ENCODE results near the gene SPARCL1.

SPARCL1 gene

DNA sequence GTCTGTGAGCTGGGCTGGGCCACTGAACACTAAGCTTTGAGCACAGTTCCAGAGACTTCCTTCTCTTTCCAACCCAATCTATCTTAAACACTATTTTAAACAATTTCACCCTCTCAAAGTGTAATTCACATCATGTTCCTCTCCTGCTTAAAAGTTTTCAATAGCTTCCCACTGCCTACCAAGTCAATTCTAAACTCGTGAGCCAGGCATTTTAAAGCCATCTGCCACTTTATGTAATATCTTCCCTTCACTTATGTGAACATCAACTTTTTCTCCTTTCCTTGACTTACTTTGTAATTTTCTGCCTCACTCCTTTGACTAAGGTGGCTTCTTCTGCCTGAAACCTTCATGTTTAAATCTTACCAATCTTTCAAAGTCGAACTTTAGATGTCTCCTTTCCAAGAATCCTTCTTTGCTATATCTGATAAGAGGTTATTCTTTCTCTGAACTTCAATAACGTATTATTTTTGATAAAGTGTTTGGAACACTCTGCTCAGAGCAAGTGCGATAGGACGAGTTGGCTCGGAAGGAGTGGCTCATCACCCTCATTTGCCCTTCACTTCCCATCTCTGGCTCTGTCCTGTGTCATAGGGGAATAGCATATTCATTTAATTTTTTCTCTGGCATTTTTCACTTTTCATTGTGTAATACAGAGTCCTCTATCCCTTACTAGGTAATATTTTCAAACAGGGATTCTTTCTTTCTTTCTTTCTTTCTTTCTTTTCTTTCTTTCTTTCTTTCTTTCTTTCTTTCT is 13.0 kb upstream of the SPARCL1 start:
- DNase-seq (ENCODE audit: low read depth): no peak

DNA sequence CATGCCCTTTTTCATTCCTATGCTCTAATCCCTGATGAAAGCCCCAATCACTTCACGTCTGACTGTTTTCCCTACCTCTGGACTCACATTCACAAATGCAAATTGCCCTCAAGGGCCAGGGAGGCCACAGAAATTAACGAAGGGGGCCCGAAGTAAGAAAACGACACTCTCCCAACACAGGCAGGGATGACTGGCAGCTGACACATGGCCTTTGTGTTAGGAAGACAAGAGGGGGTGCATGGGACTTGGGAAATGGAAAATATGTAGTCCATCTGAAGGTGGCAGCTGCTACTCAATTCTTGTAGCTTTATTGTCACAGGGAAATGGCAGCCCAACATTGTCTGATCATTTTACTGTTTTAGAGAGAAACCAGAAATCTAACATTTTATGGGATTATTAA is 12.3 kb upstream of the SPARCL1 start:
- no peak for DNase-seq (ENCODE audit: low read depth)

DNA sequence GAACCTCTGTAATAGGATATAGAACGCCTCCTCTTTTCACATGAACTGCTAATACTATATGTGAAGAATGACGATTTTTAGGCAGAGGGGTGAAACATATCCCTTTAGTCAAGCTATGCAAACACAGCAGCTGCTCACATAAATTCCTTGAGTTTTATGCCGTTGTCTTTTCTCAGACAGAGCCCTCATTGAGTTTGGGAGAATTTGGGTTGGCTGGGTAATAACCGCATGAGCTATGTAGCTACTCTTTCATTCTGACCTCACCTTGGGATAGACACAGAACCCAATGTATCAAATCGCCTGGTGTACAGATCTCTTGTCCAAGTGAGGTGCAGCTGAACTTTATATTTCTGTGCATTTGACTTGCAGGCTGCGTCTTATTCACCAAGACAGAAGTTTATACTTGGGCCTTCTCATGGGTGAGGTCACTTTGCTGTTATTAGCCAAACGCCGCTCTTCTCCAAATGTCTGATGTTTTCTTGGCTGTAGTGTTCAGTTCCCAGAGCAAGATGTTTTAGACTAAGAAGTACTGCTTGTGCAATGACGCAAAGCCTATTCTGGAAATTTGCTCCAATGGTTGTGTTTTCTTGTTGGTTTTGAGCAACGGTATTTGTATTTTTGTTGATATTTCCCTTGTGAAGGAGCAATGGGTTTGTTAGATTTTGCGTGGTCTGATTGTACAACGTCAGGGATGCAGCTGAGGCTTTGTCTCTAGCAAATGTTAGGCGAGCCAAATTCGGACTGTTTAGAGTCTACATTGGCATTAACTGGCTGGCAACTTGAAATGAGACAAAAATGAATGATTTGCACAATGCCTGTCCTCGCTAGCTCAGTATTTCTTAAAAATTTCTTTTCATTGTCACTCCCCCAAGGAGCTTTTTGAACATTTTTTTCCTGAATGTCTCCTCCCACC is 11.2 kb upstream of the SPARCL1 start:
- no peak for DNase-seq (ENCODE audit: low read depth)

DNA sequence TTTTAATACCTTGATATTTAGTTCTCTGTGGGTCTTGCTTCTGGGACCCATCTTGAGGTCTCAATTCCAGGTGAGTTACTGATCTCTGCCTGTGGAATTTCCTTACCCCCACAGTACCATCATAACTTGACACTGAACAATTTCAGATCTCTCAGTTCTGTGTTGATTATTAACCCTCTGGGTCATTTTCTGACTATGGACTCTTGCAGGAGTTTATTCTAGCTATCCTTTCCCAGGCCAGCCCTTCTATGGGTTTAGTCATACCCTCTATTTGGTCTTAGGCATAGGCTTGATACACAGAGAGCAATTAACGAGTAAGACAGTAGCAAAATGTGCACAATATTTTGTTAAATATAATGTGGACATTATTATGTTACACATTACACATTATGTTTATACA is 3.7 kb upstream of the SPARCL1 start:
- DNase-seq (ENCODE audit: low read depth): no peak

DNA sequence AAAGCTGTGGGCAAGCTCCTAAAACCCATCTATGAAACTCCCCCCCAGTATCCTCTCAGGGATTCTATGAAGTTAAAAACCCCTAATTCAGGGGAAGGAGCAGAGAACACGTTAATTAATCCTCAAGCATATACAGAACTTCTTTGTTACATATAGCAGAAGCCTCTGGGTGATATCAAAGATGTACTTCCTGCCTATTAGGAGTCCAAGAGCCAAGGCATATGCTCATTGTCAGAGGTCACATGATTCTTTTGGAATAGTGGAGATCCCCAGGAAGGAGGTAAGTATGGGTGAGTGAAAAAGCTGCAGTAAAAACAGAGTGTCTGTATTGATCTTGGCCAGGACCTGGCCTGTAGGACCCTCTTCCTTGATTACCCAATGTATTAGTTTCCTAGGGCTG is 2.9 kb upstream of the SPARCL1 start:
- DNase-seq (ENCODE audit: low read depth): no peak

DNA sequence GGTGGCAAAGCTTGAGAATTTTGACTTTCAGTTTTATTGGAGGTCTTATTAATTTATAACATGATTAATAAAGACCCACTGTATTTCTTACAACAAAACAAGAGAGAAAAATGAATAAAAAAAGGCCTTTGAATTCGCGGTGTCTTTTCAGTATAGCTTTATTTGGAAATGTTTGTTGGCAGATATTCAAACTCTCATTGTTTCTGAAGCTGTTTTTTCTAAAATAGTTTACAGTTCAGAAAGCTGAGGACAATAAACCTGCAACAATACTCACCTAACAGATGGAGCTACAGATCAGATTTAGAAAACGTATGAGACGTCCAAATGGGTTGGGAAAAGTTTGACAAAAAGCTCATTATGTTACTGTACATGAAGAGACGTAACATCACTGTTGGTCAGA is 2.4 kb upstream of the SPARCL1 start:
- DNase-seq (ENCODE audit: low read depth): no peak

DNA sequence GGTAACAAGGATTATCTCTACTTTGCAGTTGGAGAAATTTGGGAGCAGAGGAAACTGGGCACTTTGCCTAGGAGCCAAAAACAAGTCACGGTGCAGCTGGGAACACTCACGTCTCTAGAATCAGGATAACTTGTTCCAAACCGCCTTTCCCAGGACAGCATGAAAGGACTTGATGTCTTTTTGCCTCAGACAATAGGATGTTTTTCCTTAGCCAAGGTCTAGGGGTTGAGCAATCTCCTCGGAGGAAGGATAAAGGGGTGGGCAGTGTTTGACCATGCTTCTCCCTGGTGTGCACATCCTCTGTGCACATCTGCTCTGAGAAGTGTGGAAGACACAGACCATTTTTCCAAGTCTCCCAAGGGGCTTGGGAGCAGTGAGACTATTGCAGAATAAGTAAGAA is 1.7 kb upstream of the SPARCL1 start:
- no peak for DNase-seq (ENCODE audit: low read depth)

DNA sequence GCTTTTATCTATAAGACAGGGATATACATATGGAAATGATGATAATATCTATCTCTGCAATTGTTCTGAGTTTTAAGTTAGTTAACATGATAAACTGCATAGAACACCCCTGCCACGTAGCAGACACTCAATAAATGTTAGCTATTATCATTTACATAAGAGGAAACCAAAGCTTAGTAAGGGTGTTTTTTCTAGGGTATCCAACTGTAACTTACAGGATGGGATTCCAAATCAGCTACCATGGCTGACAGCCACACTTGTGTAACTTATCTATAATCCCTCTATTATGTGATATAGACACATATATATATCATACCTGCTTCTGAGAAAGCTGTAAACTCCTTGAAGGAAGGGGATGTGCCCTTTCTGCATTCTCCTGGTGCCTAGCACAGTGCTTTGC is 1.1 kb upstream of the SPARCL1 start:
- no peak for DNase-seq (ENCODE audit: low read depth)

DNA sequence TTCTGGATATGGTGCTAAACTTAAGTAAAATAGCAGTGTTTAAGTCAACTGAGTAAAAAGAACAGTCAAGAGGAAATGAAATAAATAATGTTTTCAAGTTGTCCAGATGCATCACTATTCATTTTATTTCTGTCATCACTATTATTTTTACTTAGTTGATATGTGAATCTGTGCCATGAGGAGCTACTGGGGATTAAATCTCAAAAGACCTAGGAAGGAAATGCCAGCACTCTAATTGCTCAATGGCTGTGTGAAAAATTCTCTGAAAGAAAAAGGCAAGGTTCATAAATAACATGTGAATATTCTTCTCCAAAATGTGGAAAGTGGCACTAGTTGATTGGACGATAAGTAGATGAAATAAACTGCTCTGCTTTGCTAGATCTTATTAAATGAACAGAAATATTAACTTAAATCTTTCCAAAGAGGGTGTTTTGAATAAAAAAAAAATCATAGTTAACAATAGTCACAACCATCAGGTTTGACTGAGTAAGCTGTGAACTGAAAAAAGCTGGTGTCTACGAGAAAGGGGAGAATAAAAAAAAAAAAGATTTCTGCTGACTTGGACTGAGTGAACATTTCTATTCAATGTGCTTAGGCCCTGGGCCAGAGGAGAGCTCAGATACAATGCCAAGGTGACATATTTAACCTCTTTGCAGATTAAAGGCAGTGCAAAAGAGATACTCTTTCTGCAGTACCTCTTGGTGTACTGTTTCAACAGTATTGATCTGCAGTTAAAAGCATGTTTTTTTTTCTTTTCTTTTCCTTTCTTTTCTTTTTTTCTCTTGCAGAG is 1.6 kb downstream of the SPARCL1 start:
- DNase-seq (ENCODE audit: low read depth): no peak

DNA sequence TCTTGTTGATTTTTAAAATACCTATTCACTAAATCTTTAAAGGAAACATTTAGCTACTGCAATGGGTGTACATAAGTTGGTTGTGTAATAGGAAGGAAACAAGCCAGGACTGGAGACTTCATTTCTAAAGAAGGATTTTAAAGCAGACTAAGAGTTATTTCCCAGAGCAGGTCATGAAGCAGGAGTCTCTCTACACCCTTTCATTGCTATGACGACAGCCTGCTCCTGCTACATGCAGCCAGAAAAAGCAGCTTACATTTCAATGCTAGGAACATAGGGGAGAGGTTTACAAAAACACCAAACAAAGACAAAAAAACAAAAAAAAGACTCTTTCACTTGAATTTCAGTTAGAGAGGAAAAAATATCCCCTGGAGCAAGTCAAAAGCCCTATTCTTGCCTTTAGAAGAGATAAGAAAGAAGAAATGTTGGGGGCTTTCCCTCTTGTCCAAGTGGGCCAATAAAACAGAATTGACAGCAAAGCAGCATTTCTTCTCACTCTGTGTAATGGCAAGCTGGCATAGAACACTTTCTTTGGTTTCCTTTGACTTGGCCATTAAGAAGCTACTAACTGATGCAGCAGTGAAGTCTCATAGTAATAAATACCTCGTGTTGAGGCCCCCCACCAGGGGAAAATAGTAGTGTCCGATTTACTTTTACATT is 3.4 kb downstream of the SPARCL1 start:
- DNase-seq (ENCODE audit: low read depth): no peak

DNA sequence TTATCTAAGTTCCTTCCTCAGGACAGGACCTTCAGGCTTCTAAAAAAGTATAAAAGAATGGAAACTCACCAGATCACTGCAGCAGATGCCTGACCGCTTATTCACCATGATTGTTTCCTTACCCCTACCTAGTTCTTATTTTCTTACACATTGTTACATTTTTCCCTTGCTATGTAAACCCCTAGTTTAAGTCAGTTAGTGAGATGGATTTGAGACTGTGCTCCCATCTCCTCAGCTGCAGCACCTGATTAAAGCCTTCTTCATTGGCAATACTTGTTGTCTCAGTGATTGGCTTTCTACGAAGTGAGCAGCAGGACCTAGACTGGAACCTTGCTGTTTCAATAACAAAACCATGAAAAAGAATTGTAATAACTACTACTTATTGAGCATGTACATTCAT is 4.7 kb downstream of the SPARCL1 start:
- no peak for DNase-seq (ENCODE audit: low read depth)

DNA sequence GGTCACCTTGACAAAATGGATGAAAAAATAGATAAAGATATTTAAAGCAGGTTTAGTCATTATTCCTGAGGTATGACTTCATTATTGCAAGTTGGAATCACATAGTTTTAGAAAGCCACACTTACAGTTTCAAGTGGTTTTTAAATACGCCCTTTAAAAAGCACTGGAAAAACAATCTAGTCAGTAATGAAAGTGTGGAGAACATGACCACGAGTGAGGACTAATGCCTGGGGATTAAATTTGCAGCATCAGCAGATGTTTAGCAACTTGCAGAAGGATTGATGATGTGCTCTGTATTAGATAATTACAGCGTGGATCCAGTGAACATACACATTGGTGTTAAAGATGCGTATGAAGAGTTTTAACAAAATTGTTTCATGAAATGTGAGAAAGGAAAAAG is 5.9 kb downstream of the SPARCL1 start:
- DNase-seq (ENCODE audit: low read depth): no peak

DNA sequence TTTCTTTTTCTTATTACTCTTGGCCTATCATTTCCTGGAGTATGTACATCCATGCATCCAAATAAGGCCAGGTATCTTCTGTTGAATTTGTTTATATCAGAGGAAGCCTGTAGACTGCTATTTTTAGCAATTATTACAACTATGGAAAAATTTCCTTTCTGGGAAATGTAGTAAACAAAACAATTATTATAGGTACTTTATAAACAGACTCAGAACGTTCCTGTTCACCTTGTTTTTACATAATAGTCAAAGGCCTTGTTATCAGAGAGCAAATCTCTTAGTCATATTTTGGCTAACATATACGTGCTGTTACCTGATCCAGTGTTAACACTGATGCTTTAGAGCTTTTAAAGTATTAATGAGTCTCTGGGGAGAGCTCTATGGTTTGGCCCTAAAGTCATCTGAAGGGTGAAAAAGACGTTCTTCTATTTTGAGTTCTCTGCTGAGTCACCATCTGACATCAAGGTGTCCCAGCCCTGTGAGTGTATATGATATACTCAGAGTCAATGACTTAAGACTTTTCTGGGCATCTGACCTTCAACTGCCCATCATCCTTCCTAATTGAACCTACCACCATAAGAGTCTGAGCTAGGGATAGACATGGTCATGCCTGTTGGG is 7.3 kb downstream of the SPARCL1 start:
- no peak for DNase-seq (ENCODE audit: low read depth)

DNA sequence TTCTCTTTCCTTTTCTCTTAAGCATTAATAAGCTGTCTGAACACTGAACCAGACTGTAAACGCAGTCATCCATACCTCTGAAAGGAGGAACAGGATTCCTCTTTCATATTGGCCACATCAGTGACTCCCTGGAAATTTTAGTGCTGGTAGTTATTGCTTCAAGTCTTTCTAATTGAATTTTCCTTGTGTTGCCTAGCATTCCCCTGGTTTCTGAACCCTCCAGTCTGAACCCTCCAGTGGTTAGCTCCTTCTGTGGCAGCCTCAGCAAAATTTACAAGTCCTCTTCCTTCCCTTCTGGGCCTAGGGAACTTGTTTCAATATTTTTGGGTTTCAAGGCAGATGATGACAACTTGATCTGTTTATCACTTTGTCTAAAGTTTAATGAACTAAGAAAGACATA is 7.9 kb downstream of the SPARCL1 start:
- no peak for DNase-seq (ENCODE audit: low read depth)

DNA sequence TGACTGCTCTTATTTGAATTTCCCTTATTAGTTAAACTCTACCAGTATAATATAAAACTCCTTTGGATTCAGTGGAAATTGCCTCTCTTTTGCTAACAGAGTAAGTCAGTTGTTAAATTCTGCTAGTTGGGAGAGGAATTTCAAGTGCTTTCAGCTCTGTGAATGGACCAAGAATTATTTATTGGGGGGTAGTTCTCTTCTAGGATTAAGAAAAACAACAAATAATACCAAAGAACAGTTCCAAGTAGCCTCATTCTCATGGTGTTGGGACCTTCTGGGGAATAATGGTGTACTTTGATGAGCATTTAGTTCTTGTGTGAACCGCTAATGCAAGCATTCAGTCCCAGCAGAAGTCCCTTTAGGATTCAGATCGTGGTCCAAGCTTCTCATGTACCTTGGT is 11.6 kb downstream of the SPARCL1 start:
- DNase-seq (ENCODE audit: low read depth): no peak

DNA sequence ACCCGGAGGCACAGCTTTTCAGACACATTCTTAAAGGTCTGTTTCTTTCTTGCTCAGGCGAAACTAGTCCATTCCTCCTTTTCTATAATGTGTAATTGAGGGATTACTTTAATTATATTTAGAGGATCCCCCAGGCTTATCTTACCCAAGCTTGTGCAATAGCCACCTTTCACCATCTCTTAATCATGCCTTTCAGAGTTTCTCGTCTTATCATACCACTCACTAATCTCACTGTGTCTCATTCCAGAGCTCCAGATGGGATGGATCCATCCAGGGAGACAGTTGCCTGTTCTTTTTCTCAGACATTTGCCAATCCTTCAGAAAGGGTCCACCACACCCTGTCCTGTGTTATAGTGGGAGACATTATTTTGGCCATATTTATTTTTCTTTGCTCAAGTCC is 12.5 kb downstream of the SPARCL1 start:
- DNase-seq (ENCODE audit: low read depth): no peak

DNA sequence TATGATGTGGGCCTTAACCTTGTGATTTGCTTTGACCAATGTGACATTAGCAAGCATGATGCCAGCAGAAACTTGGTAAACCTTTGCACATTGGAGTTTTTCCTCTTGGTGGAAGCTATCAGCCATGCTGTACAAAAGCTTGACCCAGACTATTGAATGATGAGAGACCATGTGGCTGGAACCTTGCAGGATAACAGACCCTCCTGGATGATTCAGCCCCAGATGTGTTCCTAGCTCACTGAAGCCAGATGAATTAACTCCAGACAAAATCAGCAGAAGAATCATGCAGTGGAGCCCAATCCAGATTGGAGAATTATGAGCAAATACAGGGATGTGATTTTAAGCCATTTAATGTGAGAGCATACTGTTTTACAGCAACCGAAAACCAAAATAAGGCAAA is 16.8 kb downstream of the SPARCL1 start:
- no peak for DNase-seq (ENCODE audit: low read depth)

DNA sequence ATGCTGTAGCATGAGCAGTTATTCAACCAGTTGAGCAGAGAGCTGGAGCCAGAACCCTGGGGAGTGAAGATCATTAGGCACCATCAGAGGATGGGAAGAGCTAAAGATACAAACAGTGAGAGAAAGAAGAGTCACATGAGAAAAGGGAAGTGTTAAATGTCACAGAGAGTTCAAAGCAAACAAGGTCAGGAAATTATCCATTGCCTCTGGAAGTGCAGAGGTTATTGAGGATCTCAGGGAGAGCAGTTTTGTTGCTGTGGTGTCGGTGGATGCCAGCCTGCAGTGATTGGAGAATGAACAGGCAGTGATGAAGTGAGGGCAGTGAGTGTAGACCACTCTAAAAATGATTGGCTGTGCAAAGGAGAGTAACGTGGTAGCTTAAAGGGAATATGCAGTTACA is 17.7 kb downstream of the SPARCL1 start:
- no peak for DNase-seq (ENCODE audit: low read depth)

DNA sequence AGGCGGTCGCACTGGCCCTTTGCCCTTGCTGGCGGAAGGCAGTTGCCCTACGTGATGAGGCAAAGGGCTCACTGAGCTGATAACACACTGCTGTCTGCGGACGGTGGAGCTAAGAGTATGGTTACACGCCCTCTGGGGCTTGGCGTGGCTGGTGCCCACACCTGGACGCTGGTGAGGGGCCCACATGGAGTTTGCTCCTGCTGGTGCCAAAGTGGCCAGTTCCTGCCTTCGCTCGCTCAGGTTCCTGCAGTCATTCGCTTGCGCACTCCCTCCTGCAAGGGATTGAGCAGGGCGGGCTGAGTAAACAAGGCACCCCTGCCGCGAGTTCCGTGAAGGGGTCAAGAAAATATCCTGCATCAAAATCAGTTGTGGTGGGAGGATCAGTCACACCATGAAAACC is 18.4 kb downstream of the SPARCL1 start:
- no peak for DNase-seq (ENCODE audit: low read depth)

DNA sequence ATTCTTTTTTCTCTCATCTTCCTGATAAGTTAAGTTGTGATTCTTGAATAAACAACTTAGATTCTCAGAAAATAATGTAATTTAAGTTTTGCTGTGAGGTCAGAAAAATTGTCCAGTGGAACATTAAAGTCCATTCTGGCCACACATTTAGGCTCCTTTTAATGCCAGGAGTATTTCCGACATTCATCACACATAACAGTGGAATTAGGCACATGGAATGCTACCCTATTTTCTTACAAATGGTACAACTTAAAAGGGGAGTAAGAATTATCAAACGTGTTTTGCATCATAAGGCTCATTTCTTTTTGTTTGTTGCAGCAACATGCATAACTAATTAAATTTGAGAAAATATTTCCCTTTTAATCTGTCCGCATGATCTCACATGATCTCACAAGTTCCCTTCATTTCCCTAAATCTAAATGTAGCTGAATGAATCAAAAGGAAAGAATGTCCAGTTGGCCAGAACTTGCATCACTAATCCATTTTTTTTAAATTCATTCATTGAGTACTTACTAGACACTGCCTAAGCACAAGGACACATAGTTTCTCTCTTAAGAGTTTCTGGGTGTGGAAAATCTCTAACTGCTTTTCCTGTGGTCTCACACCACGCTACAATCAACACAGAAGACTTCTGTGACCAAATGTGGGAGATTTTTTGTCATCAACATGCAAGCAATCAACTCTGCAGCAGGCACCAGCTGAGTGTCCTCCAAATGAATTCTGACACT is 22.0 kb downstream of the SPARCL1 start:
- DNase-seq (ENCODE audit: low read depth): peak; percentile 82

DNA sequence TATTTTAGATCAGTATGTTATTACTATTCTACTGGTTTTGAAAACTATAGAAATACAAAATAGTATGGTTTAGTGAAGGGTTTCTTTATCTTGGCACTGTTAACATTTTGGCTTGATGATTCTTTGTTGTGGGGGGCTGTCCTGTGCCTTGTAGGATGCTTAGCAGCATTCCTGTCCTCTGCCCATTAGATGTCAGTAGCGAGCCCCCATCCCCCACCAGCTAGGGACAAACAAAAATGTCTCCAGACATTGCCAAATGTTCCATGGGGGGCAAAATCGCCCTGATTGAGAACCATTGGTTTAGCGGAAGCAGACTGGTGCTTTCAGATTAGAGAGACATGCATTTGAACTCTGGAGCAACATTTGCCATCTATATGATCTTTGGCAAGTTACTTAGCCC is 23.3 kb downstream of the SPARCL1 start:
- no peak for DNase-seq (ENCODE audit: low read depth)

Data from HS-27A (cell line).